ENCODE data around the gene RRN3. TPM values are rescaled to one million over a fixed set of nuclear protein-coding genes. Genes with fewer than 3 reads are reported as not detected.
"Not testable (repeated sequence)": the region's sequence is repeated elsewhere in the genome, so short reads cannot be mapped to it uniquely, and the experiment has no call there.

RRN3 gene
- total RNA-seq, 8 experiments from 2014 or later = 35.9 to 52.2 (median 44.6) TPM

DNA sequence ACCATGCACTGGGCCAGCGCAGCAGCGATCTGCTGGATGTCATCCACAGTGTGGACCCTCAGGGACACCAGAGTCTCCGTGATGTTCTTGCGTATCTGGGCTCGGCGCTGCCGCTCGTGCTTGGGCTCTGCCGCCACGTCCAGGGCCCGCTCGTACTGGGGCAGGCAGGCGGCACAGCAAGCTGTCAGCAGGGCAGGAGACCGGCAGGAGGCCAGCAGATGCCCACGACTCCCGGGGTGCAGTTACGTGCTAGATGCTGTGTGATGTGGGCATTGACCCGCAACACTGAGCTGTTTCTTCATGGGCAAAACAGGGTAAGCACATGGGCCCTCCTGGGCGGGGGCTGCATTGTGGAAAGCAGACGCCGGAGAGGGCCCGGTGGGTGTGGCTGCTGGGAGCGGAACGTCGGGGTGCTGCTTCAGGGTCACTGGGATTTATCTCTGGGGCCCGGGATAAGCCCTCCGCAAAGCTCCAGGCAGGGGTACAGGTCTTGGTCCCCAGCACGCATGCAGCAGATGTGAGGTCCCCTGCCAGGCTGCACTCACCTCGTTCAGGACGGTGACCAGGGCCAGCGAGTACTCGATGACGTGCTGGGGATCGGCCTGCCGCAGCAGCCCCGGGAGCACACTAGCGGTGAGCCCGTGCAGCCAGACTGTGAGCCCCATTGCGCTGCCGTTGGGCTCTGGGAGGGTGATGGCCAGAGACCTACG lies 38.8 kb upstream of the RRN3 start:
- in situ Hi-C loops (cut with MboI; ENCODE audit: low pct_unique_long_range_greater_than_20kb in 2 of 9, low sequenced_read_pairs in 9 of 9, unreplicated experiment in 9 of 9); H3K27ac ChIP-seq; H3K4me1 ChIP-seq (replicated peaks in 1 of 2); H3K4me3 ChIP-seq; ATAC-seq (replicated peaks in 6 of 8): not testable (repeated sequence)
- no CpG with 5 or more reads among the region's 41 CpGs for WGBS, 10 experiments

DNA sequence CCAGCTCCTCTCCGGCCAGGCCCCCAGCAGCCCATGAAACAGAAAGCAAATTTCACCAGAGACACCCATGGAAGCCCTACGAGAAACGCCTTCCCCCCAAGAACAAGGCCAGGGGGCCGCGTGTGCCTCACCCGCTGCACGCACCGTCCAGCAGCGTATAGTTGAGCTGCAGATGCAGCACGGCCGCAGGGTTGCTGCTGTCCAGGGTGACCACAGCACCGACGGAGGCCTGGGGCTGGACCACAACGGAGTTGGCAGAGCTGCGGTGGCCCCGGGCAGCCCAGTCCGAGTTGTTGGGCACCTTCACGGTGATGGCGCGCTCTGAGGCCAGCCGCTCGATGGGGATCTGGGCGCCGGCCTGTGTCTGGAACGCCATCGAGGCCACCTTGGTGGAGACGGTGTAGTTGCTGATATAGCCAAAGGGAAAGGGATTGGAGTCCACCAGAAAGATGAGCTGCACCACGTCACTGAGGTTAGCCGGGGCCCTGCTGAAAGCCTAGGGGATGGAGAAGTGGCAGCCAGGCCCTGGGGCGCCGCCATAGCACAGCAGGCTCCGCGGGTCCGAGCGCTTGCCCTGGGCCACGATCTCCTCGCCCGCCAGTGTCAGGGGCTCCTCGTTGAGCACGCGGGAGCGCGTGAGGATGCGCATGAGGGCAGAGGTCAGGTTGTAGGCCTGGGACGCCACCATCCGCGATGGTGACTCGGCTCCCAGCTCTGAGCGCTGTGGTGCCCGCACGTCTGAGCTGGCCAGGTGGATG lies 37.0 kb upstream of the RRN3 start:
- ATAC-seq (replicated peaks in 6 of 8) = not testable (repeated sequence)
- WGBS, 10 experiments = no CpG with 5 or more reads among the region's 51 CpGs

DNA sequence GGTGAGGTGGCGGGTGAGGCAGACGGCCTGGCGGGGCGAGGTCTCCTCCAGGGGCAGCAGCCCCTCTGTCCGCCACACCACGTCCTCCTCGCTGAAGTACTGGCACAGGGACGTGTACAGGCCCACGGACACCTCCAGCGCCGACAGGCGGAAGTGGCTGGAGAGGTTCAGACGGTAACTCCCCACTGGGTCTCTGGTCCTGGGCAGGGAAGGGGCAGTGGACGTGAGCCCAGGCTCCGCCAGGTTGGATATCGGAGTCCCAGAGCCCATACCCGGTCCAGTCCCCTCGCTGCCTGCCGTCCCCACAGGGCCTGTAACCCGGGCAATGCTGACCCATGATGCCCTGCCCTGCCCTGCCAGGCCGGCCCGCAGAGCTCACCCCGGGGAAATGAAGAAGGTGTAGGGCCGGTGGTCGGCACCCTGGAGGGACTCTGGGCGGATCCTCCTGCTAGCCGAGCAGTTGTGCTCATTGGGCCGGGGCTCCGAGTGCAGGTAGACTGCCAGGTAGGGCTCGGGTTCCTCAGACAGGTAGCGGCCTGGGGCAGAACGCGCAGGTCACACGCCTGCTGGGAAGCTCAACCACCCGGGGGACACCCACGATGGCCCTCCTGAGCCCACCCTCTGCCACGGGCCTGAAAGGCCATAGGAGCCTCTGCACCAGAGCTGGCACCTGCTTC lies 36.3 kb upstream of the RRN3 start:
- H3K27ac ChIP-seq; H3K4me3 ChIP-seq; H3K4me1 ChIP-seq (replicated peaks in 1 of 2); ATAC-seq (replicated peaks in 6 of 8); in situ Hi-C loops (cut with MboI; ENCODE audit: low pct_unique_long_range_greater_than_20kb in 2 of 9, low sequenced_read_pairs in 9 of 9, unreplicated experiment in 9 of 9): not testable (repeated sequence)
- no CpG with 5 or more reads among the region's 37 CpGs for WGBS, 10 experiments

More for the DNA sequence above, 37.0 kb upstream of the RRN3 start:
- H3K4me3 ChIP-seq; H3K27ac ChIP-seq; H3K4me1 ChIP-seq (replicated peaks in 1 of 2); in situ Hi-C loops (cut with MboI; ENCODE audit: low pct_unique_long_range_greater_than_20kb in 2 of 9, low sequenced_read_pairs in 9 of 9, unreplicated experiment in 9 of 9): not testable (repeated sequence)

- not testable (repeated sequence) for H3K4me3 ChIP-seq
Observed at GRCh38 chr16:15127641-15128425, 33.8 kb upstream of the RRN3 start.

DNA sequence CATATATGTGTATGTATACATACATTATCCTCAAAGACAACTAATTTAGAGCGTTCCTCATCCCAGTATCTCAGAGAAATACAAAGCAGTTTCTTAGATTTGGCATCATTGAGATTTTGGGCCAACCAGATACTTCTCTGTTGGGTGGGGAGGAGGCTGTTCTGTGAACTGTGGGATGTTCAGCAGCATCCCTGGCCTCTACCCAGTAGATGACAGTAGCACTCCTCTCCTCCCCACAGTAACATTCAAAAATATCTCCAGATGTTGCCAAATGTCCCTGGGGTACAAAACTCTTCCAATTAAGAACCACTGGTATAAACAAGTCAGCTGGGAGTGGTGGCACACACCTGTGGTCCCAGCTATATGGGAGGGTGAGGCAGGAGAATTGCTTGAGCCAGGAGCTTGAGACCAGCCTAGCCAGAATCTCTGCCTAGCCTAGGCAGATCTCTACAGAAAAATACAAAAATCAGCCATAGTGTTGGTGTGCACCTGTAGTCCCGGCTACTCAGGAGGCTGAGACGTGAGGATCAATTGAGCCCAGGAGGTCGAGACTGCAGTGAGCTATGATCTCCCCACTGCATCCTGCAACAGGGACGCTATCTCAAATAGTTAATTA lies 6.4 kb upstream of the RRN3 start:
- in situ Hi-C loops (cut with MboI; ENCODE audit: low pct_unique_long_range_greater_than_20kb in 2 of 9, low sequenced_read_pairs in 9 of 9, unreplicated experiment in 9 of 9); H3K4me3 ChIP-seq; H3K4me1 ChIP-seq (replicated peaks in 1 of 2); H3K27ac ChIP-seq: not testable (repeated sequence)
- peak in 2 of 8 experiments; percentile 34 to 61 for ATAC-seq (replicated peaks in 6 of 8)
- 46 to 100% (median 59%) methylated on average over 1 to 2 of the region's 5 CpGs; no CpG with 5 or more reads in 5 of the 10 experiments for WGBS, 10 experiments

More at GRCh38 chr16:15127641-15128425, 33.8 kb upstream of the RRN3 start:
- ATAC-seq (replicated peaks in 6 of 8); in situ Hi-C loops (cut with MboI; ENCODE audit: low pct_unique_long_range_greater_than_20kb in 2 of 9, low sequenced_read_pairs in 9 of 9, unreplicated experiment in 9 of 9); H3K4me1 ChIP-seq (replicated peaks in 1 of 2); H3K27ac ChIP-seq: not testable (repeated sequence)
- no CpG with 5 or more reads among the region's 48 CpGs for WGBS, 10 experiments

DNA sequence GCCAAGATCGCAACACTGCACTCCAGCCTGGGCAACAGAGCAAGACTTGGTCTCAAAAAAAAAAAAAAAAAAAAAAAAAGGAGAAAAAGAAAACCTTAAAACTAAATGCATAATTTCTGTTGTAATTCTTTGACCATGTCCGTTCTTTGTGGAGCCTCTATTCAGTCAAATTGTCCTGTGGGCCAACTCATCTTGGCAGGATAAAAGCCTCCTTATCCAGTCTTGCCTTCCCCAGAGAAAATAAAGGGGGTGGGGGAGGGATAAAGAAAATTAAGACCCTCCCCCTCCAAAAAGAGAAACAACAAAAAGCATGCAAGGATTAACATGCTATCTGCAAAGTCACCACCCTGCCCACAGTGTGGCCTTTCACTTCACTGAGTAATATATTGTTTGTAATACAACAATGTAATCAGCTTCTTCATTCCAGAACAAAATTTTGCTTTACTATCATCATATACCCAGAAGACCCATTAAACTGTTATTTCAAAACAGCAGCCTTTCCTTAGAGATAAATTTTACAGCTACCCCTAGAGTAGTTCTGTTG lies 5.4 kb upstream of the RRN3 start:
- in situ Hi-C loops (cut with MboI; ENCODE audit: low pct_unique_long_range_greater_than_20kb in 2 of 9, low sequenced_read_pairs in 9 of 9, unreplicated experiment in 9 of 9); ATAC-seq (replicated peaks in 6 of 8); H3K4me3 ChIP-seq; H3K27ac ChIP-seq; H3K4me1 ChIP-seq (replicated peaks in 1 of 2): not testable (repeated sequence)
- WGBS, 10 experiments = 33 to 100% (median 83%) methylated on average over 1 to 2 of the region's 2 CpGs; no CpG with 5 or more reads in 4 of the 10 experiments

DNA sequence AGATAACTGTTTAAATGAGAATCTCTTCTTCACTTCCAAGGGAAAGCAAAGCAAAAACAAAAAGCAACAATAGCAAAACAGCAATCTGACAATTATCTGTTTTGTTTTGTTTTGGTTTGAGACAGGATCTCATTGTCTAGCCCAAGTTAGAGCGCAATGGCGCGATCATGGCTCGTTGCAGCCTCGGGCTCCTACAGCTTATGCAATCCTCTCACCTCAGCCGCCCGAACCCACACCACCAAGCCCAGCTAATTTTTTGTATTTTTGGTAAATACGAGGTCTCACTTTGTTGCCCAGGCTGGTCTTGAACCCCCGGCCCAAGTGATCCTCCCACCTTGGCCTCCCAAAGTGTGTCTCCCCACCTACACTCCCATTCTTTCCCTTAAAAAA lies 2.5 kb upstream of the RRN3 start:
- in situ Hi-C loops (cut with MboI; ENCODE audit: low pct_unique_long_range_greater_than_20kb in 2 of 9, low sequenced_read_pairs in 9 of 9, unreplicated experiment in 9 of 9); H3K27ac ChIP-seq; H3K4me1 ChIP-seq (replicated peaks in 1 of 2); H3K4me3 ChIP-seq; ATAC-seq (replicated peaks in 6 of 8): not testable (repeated sequence)
- 89% methylated on average over 7 of the region's 9 CpGs; no CpG with 5 or more reads in 9 of the 10 experiments for WGBS, 10 experiments

GRCh38 chr16:15093571-15093954 lies 509 bp downstream of the RRN3 start:
- 0 to 100% (median 5%) methylated on average over 1 to 6 of the region's 14 CpGs; no CpG with 5 or more reads in 3 of the 10 experiments for WGBS, 10 experiments
- H3K4me1 ChIP-seq (replicated peaks in 1 of 2); in situ Hi-C loops (cut with MboI; ENCODE audit: low pct_unique_long_range_greater_than_20kb in 2 of 9, low sequenced_read_pairs in 9 of 9, unreplicated experiment in 9 of 9); ATAC-seq (replicated peaks in 6 of 8): not testable (repeated sequence)
- Histone ChIP-seq H3K4me3 (peak overlapping the region; percentile 46 to 96 (median 68)), H3K27ac (peak overlapping the region; percentile 66 to 86)

- in situ Hi-C loops (cut with MboI; ENCODE audit: low pct_unique_long_range_greater_than_20kb in 2 of 9, low sequenced_read_pairs in 9 of 9, unreplicated experiment in 9 of 9); H3K4me3 ChIP-seq; H3K27ac ChIP-seq; ATAC-seq (replicated peaks in 6 of 8); H3K4me1 ChIP-seq (replicated peaks in 1 of 2): not testable (repeated sequence)
- WGBS, 10 experiments = 40 to 100% methylated on average over 1 of the region's 1 CpG; no CpG with 5 or more reads in 8 of the 10 experiments
Observed at GRCh38 chr16:15090663-15091269, 3.3 kb downstream of the RRN3 start.

DNA sequence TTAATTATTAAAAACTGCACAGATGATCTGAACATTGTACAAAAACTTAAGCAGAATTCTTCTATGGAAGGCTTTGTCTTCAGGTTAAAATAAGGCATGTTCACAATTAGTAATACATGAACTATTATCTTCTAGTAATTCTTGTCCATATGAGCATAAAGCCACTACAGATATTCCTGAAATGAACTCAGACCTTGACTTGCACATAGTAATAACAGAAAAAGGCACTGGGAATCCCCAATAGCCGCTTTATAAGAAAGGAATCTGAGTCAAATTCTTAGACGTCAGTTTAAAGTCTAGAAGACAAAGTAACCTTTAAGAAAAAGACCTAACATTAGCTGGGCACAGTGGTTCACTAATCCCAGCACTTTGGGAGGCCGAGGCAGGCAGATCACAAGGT lies 11.3 kb downstream of the RRN3 start:
- 80 to 100% (median 95%) methylated on average over 1 to 3 of the region's 3 CpGs; no CpG with 5 or more reads in 5 of the 10 experiments for WGBS, 10 experiments
- ATAC-seq (replicated peaks in 6 of 8); H3K27ac ChIP-seq; H3K4me3 ChIP-seq; in situ Hi-C loops (cut with MboI; ENCODE audit: low pct_unique_long_range_greater_than_20kb in 2 of 9, low sequenced_read_pairs in 9 of 9, unreplicated experiment in 9 of 9); H3K4me1 ChIP-seq (replicated peaks in 1 of 2): not testable (repeated sequence)

GRCh38 chr16:15080883-15081282 lies 13.2 kb downstream of the RRN3 start:
- ATAC-seq (replicated peaks in 6 of 8); H3K4me3 ChIP-seq; H3K4me1 ChIP-seq (replicated peaks in 1 of 2); in situ Hi-C loops (cut with MboI; ENCODE audit: low pct_unique_long_range_greater_than_20kb in 2 of 9, low sequenced_read_pairs in 9 of 9, unreplicated experiment in 9 of 9); H3K27ac ChIP-seq: not testable (repeated sequence)
- whole genome bisulfite sequencing, 10 experiments = no CpG with 5 or more reads among the region's 1 CpG

DNA sequence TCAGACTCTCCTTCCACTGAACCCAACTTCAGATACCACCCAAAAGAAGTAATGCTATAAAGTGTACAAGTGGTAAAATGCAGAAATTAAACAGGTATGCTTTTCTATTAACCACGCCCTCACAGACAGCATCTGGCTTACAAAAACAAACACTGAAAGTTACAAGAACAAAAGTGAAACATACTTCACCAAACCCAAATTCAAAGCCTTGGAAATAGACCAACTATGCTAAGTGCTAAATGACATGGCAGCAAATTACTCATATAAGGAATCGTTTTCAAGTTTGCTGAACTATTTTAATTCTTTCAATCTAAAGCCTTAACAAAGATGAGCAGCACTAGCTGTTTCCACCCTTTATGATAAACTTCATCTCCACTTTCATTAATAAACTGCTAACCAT lies 17.9 kb downstream of the RRN3 start:
- in situ Hi-C loops (cut with MboI; ENCODE audit: low pct_unique_long_range_greater_than_20kb in 2 of 9, low sequenced_read_pairs in 9 of 9, unreplicated experiment in 9 of 9); H3K27ac ChIP-seq; H3K4me3 ChIP-seq; H3K4me1 ChIP-seq (replicated peaks in 1 of 2): not testable (repeated sequence)
- peak in 2 of 8 experiments; percentile 32 to 47 for ATAC-seq (replicated peaks in 6 of 8)
- 14 to 80% (median 44%) methylated on average over 1 to 2 of the region's 2 CpGs; no CpG with 5 or more reads in 6 of the 10 experiments for WGBS, 10 experiments

Measured in motor neuron (in vitro differentiated cells).